ACHN (cell line): Measurements from ENCODE around the gene PUM1.
"Not testable (repeated sequence)": the region's sequence is repeated elsewhere in the genome, so short reads cannot be mapped to it uniquely, and the experiment has no call there.

Experiments used
- DNase-seq: peaks from one replicate; pipeline ENCODE4 v3.0.0-alpha.2; 2015
- in situ Hi-C: cut with HindIII; loops from 2 replicates; pipeline ENCODE4 v1.10.0; 2017; ENCODE audit warnings: low sequenced_read_pairs, low pct_ligation_motif_present, low pct_unique_long_range_greater_than_20kb

The PUM1 gene, protein sequence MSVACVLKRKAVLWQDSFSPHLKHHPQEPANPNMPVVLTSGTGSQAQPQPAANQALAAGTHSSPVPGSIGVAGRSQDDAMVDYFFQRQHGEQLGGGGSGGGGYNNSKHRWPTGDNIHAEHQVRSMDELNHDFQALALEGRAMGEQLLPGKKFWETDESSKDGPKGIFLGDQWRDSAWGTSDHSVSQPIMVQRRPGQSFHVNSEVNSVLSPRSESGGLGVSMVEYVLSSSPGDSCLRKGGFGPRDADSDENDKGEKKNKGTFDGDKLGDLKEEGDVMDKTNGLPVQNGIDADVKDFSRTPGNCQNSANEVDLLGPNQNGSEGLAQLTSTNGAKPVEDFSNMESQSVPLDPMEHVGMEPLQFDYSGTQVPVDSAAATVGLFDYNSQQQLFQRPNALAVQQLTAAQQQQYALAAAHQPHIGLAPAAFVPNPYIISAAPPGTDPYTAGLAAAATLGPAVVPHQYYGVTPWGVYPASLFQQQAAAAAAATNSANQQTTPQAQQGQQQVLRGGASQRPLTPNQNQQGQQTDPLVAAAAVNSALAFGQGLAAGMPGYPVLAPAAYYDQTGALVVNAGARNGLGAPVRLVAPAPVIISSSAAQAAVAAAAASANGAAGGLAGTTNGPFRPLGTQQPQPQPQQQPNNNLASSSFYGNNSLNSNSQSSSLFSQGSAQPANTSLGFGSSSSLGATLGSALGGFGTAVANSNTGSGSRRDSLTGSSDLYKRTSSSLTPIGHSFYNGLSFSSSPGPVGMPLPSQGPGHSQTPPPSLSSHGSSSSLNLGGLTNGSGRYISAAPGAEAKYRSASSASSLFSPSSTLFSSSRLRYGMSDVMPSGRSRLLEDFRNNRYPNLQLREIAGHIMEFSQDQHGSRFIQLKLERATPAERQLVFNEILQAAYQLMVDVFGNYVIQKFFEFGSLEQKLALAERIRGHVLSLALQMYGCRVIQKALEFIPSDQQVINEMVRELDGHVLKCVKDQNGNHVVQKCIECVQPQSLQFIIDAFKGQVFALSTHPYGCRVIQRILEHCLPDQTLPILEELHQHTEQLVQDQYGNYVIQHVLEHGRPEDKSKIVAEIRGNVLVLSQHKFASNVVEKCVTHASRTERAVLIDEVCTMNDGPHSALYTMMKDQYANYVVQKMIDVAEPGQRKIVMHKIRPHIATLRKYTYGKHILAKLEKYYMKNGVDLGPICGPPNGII

DNA sequence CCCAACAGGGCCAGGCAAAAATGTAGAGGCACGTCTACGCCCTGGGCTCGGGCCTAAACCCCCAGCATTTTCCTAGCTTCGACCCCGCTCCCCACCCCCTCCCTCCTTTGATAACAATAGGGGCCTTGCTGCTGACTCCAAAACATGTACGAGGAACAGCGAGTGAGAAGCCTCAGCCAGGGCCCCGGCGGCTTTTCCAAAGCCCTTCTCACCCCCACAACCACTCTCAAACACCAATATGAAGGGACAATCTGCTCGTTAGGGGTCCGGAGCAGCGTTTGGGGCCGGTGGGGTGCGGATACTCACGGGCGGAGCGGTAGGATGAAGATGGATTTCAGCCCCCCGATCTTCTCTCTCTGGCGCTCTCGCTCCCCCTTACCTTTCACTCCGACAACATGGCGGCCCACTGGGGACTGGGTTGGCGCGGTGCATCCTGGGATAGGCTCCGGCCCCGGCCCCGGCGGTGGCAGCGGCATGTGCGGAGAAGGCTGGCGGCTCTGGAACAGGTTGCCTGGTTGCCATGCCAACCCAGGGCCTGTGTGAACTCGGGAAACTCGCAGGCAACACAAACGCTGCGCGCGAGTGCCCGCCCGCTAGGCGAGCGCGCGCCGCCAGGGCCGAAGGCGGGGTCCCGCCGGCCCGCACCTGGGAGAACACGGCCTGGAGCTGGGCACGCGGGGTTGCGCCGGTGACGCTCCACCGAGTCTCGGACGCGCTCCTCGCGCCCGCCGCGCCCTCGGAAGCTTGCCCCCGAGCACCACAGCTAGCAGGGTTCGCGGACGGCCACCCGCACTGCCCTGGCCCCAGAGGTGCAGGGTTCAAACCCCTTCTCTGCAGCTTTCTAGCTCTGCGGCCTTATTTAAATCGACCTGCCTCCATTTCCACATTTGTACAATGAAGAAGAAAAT, at the start of gene PUM1:
Gene PUM1 (minus strand): TSS at position 408 of the 908 bp plus-strand sequence. CDS start 6,151 bp downstream, outside the sequence.
- peak; percentile 98 for DNase-seq
- in situ Hi-C loops, result no loop called here

DNA sequence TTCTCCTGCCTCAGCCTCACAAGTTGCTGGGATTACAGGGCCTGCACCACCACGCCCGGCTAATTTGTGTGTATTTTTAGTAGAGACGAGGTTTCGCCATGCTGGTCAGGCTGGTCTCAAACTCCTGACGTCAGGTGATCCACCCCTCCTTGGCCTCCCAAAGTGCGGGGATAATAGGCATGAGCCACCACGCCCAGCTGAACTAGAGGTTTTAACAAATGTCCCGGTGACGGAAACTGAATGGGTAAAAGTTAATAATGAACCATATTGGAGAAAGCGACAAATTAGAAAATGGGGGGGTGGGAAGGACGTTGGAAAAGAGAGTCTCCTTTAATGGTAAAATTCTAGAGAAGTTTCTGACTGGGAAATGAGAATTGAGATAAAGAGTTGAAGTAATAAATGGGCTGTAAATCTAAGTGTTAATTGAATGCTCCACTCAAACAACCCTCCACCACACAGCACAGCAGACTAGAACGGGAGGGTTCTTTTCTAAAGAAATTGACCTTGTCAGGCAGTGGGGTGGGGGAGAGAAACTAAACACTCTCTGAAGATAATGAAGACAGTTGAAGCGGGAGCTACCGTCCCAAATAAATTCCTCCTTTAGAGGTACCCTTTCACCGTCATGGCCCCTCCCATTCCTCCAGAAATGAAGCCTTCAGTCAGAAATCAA, 46.9 kb upstream of the PUM1 start:
- in situ Hi-C loops, result no loop called here
- no peak for DNase-seq

DNA sequence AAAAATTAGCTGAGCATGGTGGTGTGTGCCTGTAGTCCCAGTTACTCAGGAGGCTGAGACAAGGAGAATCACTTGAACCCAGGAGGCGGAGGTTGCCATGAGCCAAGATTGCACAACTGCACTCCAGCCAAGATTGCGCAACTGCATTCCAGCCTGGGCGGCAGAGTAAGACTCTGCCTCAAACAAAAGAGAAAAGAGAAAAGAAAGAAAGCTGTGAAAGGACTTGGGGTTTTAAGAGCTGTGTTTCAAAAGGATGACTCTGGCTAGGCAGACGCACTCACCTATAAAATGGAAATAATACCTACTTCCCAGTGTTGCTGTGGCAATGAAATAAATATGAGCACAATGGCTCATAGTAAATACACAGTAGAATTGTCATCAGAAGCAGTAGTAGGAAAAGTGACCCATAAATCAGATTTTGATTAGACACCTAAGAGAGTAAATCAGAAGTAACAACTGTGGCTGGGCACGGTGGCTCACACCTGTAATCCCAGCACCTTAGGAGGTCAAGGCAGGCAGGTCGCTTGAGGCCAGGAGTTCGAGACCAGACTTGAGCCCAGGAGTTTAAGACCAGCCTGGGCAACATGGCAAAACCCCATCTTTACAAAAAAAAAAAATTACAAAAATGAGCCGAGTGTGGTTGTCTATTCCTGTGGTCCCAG, 45.9 kb upstream of the PUM1 start:
- in situ Hi-C loops, result no loop called here
- peak; percentile 16 for DNase-seq

DNA sequence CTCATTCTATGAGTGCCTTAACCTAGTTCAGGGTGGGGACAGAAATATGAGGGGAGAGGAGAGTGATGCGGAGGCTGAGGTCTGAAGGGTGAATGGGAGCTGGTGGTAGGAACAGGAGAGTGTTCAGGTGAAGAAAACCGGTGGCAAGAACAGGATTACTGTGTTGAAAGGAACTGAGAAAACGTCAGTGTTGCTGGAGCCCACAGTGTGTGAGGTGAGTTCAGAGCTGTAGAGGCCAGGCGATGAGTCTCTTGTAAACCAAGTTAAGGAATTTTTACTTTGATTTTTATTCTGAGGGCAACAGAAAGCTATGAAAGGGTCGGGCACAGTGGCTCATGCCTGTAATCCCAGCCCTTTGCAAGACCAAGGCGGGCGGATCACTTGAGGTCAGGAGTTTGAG, 45.3 kb upstream of the PUM1 start:
- in situ Hi-C loops, result no loop called here
- DNase-seq, result no peak

DNA sequence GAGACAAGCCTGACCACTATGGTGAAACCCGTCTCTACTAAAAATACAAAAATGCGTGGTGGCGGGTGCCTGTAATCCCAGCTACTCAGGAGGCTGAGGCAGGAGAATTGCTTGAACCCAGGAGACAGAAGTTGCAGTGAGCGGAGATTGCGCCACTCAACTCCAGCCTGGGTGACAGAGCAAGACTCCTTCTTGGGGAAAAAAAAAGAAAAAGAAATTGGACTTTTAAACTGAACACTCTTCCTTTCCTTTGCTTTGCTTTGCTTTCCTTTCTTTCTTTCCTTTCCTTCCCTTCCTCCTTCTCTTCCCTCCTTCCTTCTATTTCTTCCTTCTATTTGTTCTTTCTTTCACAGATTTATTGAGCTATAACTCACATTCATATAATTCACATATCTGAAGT, 43.3 kb upstream of the PUM1 start:
- in situ Hi-C loops, result no loop called here
- no peak for DNase-seq

DNA sequence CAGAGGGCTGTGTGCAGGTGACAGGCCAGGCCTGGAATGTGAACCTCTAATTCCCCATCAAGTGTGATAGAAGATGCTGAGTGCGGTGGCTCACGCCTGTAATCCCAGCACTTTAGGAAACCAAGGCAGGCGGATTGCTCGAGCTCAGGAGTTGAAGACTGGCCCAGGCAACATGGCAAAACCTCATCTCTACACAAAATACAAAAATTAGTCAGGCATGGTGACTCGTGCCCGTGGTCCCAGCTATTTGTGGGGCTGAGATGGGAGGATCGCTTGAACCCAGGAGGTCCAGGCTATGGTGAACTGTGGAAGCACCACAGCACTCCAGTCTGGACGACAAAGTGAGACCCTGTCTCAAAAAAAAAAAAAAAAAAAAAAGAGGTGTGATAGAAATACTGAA, 40.1 kb upstream of the PUM1 start:
- in situ Hi-C loops, result no loop called here

DNA sequence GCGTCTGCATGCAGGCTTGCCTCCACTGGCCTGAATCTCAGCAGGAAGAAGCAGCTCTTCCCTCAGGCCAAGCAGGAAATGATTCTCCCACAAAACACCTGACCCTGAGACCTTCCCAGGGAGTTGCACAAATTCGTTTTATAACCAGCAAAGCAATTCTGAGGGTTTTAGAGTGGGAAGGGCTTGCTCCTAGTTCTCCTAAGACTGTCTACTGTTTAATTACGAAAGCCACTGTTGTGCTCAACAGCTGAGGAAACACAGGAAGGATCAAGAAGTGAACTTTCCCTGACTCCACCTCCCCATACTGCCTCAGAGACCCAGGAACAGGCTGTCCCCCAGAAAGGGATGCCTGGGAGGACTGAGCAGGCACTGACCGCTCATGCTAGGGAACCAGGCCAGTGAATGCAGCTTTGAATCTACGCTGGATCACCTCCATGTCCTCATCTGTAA, 37.0 kb upstream of the PUM1 start:
- DNase-seq, result no peak
- in situ Hi-C loops, result no loop called here

More for the DNA sequence above, 40.1 kb upstream of the PUM1 start:
- no peak for DNase-seq

DNA sequence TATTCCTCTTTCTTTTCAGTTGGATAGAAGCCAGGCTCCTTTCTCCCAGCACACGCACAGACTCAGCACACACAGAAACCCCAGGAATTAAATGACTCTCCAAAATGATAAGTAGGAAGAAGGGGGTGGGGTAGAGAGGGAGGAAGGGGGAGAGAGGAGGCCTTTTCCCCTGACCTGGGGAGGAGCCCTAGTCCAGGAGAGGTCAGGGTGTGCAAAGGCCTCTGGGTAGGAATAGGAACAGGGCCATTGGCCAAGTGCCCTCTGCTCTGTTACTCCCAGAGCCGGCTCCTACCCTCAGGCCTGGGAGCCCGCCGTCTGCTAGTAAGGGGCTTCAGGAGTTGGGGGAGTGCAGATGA, 35.6 kb upstream of the PUM1 start:
- in situ Hi-C loops, result no loop called here
- DNase-seq, result no peak

DNA sequence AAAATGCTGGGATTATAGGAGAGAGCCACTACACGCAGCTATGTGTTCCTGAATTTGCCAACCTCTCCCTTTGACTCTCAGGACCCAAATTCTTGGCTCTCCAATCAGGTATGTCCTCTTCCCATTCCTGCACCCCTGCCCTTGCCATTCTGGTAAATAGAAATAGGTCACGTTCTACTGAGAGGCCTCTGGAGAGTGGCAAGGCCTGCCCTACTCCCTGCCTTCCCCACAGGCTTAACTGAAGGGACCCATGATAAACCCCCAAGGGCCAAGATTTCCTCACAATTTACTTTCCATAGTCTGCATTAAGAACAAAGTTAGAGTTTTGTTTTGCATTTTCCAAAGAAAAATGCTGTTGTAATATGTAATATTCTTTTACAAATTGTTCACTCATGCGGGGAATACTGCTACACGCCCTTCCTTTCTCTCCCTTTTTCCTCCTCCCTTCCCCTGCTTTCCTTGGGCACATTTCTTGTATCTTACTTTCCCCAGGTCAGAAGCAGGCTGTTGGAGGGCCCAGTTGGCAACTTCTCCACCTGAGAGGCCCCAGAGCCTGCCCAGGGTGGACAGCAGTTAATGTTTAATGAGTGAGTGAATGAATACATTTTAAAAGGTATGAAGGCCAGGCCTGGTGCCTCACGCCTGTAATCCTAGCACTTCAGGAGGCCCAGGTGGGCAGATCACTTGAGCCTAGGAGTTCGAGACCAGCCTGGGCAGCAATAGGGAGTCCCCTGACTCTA, 33.9 kb upstream of the PUM1 start:
- in situ Hi-C loops, result no loop called here
- peak; percentile 29 for DNase-seq

DNA sequence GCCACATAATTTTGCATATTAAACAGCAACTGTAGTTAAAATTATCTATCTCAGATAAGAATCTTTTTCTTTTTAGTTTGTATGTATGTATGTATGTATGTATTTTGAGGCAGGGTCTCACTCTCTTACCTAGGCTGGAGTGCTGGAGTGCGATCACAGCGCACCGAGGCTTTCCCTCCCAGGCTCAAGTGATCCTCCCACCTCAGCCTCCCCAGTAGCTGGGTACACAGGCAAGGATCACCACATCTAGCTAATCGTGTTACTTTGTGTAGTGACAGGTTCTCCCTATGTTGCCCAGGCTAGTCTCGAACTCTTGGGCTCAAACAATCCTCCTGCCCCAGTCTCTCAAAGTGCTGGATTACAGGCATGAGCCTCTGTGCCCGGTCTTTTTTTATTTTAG, 30.5 kb upstream of the PUM1 start:
- in situ Hi-C loops, result no loop called here
- DNase-seq, result no peak

DNA sequence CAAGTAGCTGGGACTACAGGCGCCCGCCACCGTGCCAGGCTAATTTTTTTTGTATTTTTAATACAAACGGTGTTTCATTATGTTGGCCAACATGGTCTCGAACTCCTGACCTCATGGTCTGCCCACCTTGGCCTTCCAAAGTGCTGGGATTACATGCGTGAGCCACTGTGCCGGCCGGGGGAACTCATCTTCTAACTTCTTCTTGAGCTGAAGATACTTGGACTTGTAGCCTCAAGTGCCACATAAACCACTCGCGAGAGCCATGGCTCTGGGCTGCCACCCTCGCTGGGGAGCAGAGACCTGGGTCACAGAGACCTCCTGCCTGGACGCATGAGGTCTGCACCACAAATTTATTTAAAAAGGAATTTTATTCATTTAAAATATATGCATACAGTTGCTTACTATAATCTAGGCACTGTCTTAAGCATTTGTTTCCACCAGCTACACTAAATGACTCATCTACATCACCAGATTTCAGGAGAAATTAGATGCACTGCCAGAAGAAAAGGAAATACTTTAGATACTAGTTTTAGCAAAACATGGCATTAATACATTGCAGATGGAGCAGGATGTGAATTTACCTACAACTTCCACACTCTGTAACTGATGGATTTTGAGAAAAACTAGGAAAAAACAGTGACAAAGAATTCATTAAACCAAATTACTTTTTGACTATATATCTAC, 29.9 kb upstream of the PUM1 start:
- in situ Hi-C loops, result no loop called here
- no peak for DNase-seq

DNA sequence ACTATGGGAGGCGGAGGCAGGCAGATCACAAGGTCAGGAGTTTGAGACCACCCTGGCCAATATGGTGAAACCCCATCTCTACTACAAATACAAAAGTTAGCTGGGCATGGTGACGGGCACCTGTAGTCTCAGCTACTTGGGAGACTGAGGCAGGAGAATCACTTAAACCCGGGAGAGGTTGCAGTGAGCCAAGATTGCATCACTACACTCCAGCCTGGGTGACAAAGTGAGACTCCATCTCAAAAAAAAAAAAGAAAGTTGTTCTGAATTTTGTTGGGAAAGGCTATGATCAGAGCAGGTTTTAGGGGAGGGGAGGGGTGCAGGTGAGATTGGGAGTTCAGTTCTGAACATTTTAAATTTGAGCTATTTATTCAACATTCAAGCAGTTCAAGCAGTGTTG, 22.6 kb upstream of the PUM1 start:
- in situ Hi-C loops, result not testable (repeated sequence)

DNA sequence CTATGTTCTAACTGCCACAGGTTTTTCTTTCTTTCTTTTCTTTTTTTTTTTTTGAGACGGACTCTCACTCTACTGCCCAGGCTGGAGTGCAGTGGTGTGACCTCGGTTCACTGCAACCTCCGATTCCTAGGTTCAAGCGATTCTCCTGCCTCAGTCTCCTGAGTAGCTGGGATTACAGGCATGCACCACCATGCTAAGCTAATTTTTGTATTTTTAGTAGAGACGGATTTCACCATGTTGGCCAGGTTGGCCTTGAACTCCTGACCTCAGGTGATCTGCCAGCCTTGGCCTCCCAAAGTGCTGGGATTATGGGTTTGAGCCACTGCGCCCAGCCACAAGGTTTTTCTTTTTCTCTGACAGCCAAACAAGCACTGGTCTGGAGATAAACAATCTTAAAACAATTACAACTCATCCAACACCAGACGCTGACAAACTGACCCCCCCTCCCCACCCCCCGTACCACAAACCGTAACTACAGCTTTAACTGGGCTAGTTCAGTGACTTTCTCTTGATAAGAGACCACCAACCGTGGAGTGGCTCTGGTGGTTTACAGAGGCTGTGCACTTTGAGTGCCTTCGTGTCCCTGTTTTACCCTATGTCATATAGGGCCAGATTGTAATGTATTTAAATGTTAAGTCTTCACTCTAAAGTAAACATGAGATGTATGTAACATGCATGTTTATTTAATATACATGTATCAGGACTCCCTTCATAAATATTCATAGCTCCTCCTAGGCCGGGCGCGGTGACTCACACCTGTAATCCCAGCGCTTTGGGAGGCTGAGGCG, 19.5 kb upstream of the PUM1 start:
- no peak for DNase-seq
- in situ Hi-C loops, result no loop called here

More for the DNA sequence above, 22.6 kb upstream of the PUM1 start:
- not testable (repeated sequence) for DNase-seq

DNA sequence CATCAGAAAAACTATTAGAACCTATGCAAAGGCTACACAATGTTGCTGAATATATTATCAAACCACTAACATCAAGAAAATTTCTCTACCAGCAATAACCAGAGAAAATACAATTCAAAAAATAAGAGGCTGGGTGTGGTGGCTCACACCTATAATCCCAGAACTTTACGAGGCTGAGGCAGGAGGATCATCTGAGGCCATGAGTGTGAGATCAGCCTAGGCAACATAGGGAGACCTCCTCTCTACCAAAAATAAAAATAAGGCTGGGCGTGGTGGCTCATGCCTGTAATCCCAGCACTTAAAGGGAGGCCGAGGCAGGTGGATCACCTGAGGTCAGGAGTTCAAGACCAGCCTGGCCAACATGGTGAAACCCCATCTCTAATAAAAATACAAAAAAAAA, 16.9 kb upstream of the PUM1 start:
- in situ Hi-C loops, result no loop called here

DNA sequence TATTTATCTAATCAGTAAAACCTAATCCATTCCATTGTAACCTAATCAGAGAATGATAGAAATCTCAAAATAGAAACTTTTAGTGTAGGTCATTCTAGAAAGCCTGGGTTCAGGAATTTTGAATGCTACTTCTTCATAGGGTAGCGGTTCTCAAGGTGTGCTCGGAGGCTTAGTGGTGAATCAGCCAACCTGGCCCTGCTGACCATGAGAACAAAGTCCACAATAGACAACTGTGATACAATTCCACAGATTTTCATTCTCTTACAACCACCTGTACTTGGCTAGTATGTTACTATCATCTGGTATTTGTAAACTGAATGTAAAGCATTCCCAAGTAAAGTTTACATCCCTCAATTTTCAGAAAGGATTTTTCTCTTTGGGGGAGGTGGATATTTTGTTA, 7.5 kb upstream of the PUM1 start:
- in situ Hi-C loops, result no loop called here
- no peak for DNase-seq

More for the DNA sequence above, 16.9 kb upstream of the PUM1 start:
- DNase-seq, result no peak
